ENCODE data around the gene METTL4. TPM values are rescaled to one million over a fixed set of nuclear protein-coding genes. Genes with fewer than 3 reads are reported as not detected.

Gene METTL4
- total RNA-seq, 1 experiment from 2014 or later: 23.9 TPM

DNA sequence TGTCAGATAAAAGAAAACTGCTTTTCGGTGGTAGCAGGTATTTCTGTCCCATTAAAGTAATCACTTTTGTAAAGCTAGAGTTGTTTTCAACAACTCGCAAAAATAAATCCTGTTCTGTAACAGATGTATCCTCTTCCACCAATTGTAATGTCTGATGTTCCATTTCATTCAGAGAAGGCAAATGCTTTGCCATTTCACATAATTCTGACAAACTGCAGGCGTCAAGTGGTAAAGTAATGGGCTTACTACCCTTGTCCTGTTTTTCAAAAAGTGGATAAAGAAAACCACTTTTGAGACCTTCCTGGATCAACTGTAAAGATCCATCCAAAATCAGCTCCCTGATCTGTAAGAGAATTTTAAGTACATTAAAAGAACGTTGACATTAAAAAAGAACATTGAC lies 16.6 kb downstream of the METTL4 start:
- Histone ChIP-seq H3K79me2 (ENCODE audit: low read depth) (no peaks in the 10 kb centered on the region), H3K4me3 (no peak overlapping the region), H3K27me3 (ENCODE audit: insufficient read depth, low read depth) (no peaks in the 10 kb centered on the region), H4K20me1 (ENCODE audit: insufficient read depth) (no peaks in the 10 kb centered on the region), H3F3A (ENCODE audit: insufficient read depth, low read depth) (no peaks in the 10 kb centered on the region), H3K9me3 (ENCODE audit: insufficient read depth, low read depth) (no peaks in the 10 kb centered on the region), H2AFZ (no peak overlapping the region), H3K27ac (no peak overlapping the region), H3K4me1 (replicated peaks; ENCODE audit: insufficient read depth) (no peaks in the 10 kb centered on the region), H3K4me2 (no peak overlapping the region), H3K9me2 (ENCODE audit: insufficient read depth) (no peaks in the 10 kb centered on the region), H3K36me3 (ENCODE audit: low read depth) (no peaks in the 10 kb centered on the region)
- DNase-seq: no peak
- no TSS peak for BruUV-seq (replicated peaks)
- intact Hi-C loops (cut with micrococcal nuclease; ENCODE audit: unreplicated experiment): no loop called here
- ChIA-PET CTCF (no interaction called here), POLR2A (ENCODE audit: unreplicated experiment) (no interaction called here)
- no peak for TF ChIP-seq EZH2 (IDR thresholded peaks at IDR 0.05; ENCODE audit: low read depth)
- TF ChIP-seq, protein P1, sequence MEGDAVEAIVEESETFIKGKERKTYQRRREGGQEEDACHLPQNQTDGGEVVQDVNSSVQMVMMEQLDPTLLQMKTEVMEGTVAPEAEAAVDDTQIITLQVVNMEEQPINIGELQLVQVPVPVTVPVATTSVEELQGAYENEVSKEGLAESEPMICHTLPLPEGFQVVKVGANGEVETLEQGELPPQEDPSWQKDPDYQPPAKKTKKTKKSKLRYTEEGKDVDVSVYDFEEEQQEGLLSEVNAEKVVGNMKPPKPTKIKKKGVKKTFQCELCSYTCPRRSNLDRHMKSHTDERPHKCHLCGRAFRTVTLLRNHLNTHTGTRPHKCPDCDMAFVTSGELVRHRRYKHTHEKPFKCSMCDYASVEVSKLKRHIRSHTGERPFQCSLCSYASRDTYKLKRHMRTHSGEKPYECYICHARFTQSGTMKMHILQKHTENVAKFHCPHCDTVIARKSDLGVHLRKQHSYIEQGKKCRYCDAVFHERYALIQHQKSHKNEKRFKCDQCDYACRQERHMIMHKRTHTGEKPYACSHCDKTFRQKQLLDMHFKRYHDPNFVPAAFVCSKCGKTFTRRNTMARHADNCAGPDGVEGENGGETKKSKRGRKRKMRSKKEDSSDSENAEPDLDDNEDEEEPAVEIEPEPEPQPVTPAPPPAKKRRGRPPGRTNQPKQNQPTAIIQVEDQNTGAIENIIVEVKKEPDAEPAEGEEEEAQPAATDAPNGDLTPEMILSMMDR (conservative IDR thresholded peaks at IDR 0.05): no peak

DNA sequence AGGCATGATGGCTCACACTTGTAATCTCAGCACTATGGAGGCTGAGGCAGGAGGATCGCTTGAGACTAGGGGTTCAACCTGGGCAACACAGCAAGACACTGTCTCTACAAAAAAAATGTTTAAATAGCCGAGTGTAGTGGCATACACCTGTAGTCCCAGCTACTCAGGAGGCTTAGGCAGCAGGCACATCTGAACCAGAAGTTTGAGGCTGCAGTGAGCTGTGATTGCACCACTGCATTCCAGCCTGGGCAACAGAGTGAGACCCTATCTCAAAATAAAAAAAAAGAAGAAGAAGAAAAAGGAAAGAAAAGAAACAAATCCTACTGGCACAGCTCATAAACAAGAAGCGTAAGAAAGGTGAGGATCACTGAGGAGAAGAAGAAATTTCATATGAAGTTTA lies 19.9 kb downstream of the METTL4 start:
- H3K4me3 ChIP-seq: no peak overlapping the region
- no peaks in the 10 kb centered on the region for H4K20me1 ChIP-seq (ENCODE audit: insufficient read depth)
- no peak overlapping the region for H3K27ac ChIP-seq
- peaks cover 5% of the 10 kb centered on the region; the same call in 1 of the 2 replicates for H3K36me3 ChIP-seq (ENCODE audit: low read depth)
- no peaks in the 10 kb centered on the region for H3K4me1 ChIP-seq (replicated peaks; ENCODE audit: insufficient read depth)
- no peaks in the 10 kb centered on the region for H3K9me2 ChIP-seq (ENCODE audit: insufficient read depth)
- no peaks in the 10 kb centered on the region for H3K9me3 ChIP-seq (ENCODE audit: insufficient read depth, low read depth)
- no peaks in the 10 kb centered on the region for H3K27me3 ChIP-seq (ENCODE audit: insufficient read depth, low read depth)
- no peaks in the 10 kb centered on the region for H3K79me2 ChIP-seq (ENCODE audit: low read depth)
- ChIA-PET CTCF (no interaction called here), POLR2A (ENCODE audit: unreplicated experiment) (interaction anchor here (0.7 kb wide), 1 partner anchor 109 kb away, joined by 4 read pairs; no protein-coding TSS in a partner anchor)
- H3K4me2 ChIP-seq: no peak overlapping the region
- TF ChIP-seq, protein P1 (conservative IDR thresholded peaks at IDR 0.05): no peak
- TF ChIP-seq EZH2 (IDR thresholded peaks at IDR 0.05; ENCODE audit: low read depth): no peak
- no peak for DNase-seq
- no peak overlapping the region for H2AFZ ChIP-seq
- no peaks in the 10 kb centered on the region for H3F3A ChIP-seq (ENCODE audit: insufficient read depth, low read depth)
- no TSS peak for BruUV-seq (replicated peaks)
- intact Hi-C loops (cut with micrococcal nuclease; ENCODE audit: unreplicated experiment): no loop called here

DNA sequence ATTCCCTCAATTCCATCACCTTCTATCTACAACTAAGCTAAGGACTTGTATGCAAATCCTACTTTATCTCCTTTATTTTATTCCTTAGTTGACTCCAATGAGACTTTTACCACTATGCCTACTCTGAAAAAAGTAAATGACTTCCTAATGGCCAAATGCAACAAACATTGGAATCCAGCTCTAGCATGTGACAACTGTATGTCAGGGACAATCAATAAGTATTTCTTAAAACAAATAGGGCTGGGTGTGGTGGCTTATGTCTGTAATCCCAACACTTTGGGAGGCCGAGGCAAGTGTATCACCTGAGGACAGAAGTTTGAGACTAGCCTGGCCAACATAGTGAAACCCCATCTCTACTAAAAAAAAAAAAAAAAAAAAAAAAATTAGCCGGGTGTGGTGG lies 21.8 kb downstream of the METTL4 start:
- H3K27me3 ChIP-seq (ENCODE audit: insufficient read depth, low read depth): no peaks in the 10 kb centered on the region
- no peak overlapping the region for H2AFZ ChIP-seq
- DNase-seq: no peak
- no TSS peak for BruUV-seq (replicated peaks)
- H3K4me3 ChIP-seq: no peak overlapping the region
- no peaks in the 10 kb centered on the region for H4K20me1 ChIP-seq (ENCODE audit: insufficient read depth)
- no peak for TF ChIP-seq EZH2 (IDR thresholded peaks at IDR 0.05; ENCODE audit: low read depth)
- TF ChIP-seq, protein P1 (conservative IDR thresholded peaks at IDR 0.05): no peak
- H3K4me2 ChIP-seq: no peak overlapping the region
- intact Hi-C loops (cut with micrococcal nuclease; ENCODE audit: unreplicated experiment): loop anchor here (5.0 kb wide), 1 partner anchor 1927 kb away; no protein-coding TSS in a partner anchor
- no peaks in the 10 kb centered on the region for H3K79me2 ChIP-seq (ENCODE audit: low read depth)
- no peaks in the 10 kb centered on the region for H3F3A ChIP-seq (ENCODE audit: insufficient read depth, low read depth)
- POLR2A ChIA-PET (ENCODE audit: unreplicated experiment): no interaction called here
- H3K4me1 ChIP-seq (replicated peaks; ENCODE audit: insufficient read depth): no peaks in the 10 kb centered on the region
- no peak overlapping the region for H3K27ac ChIP-seq
- no peaks in the 10 kb centered on the region for H3K9me3 ChIP-seq (ENCODE audit: insufficient read depth, low read depth)
- H3K36me3 ChIP-seq (ENCODE audit: low read depth): peaks cover 6% of the 10 kb centered on the region; the same call in 1 of the 2 replicates
- CTCF ChIA-PET: interaction anchor here (0.5 kb wide), 1 partner anchor 696 kb away, joined by 3 read pairs; no protein-coding TSS in a partner anchor
- no peaks in the 10 kb centered on the region for H3K9me2 ChIP-seq (ENCODE audit: insufficient read depth)

All from PC-9 (cell line).